ENCODE measurements around the gene TRIM66.

- TF ChIP-seq CTCF (IDR thresholded peaks at IDR 0.05; ENCODE audit: extremely low read depth in 1 of 2, insufficient read depth in 1 of 2, low read depth in 1 of 2, low read length in 2 of 2) (no peak), EZH2 (IDR thresholded peaks at IDR 0.05; ENCODE audit: borderline replicate concordance, low read depth, low read length, severe bottlenecking) (no peak), POLR2A (IDR thresholded peaks at IDR 0.05; ENCODE audit: low read depth, low read length) (no peak)
Measured at GRCh38 chr11:8685306-8685705, 2.8 kb upstream of the TRIM66 start.

Data from endothelial cell of umbilical vein (primary cell).